Right ventricle myocardium superior (tissue), 1 donor: Measurements from ENCODE around the gene STEAP3. TPM values are rescaled to one million over a fixed set of nuclear protein-coding genes. Genes with fewer than 3 reads are reported as not detected.

Experiments used
- ATAC-seq: fragments of 200-7000 bp; cut with Tn5 transposase; one replicate; pipeline ENCODE4 v1.9.1; 2020; ENCODE audit warnings: mild to moderate bottlenecking; ENCODE audit not compliant: poor library complexity
- DNase-seq: peaks from one replicate; pipeline ENCODE4 v3.0.0-alpha.2; 2020
- intact Hi-C: fragments of 100-400 bp; cut with DNase I; formaldehyde crosslinking; loops from one replicate; pipeline ENCODE4 v1.11.2; 2022
- total RNA-seq: library from RNA; stranded (reverse); fragmentation: NEBNext Ultra II Directional; extraction: Animal tissue kit (Norgen Biotek cat#: 25700); gene quantifications from one replicate; pipeline ENCODE4 v1.2.1, GENCODE V29; 2021
- donor health status: DM: no; HTN: yes; CAD: no; lungs with severe emphysema.

STEAP3 gene
- total RNA-seq, 1 donor from 2014 or later: 10.8 TPM

GRCh38 chr2:119278946-119279345, 55.3 kb downstream of the STEAP3 start:
- intact Hi-C loops: no loop called here
- ATAC-seq (no peak), DNase-seq (no peak)

GRCh38 chr2:119279666-119280065, 56.0 kb downstream of the STEAP3 start:
- DNase-seq: no peak
- intact Hi-C loops: no loop called here
- no peak for ATAC-seq

- DNase-seq: no peak
- intact Hi-C loops: no loop called here
- no peak for ATAC-seq
These were observed 57.0 kb downstream of the STEAP3 start for GRCh38 chr2:119280680-119281079.

- ATAC-seq (peak; percentile 40), DNase-seq (no peak)
- intact Hi-C loops: no loop called here
These were observed 58.7 kb downstream of the STEAP3 start for GRCh38 chr2:119282146-119282995.

GRCh38 chr2:119282996-119283511, 59.4 kb downstream of the STEAP3 start:
- ATAC-seq (peak; percentile 86), DNase-seq (peak; percentile 81)
- intact Hi-C loops: no loop called here

- DNase-seq (peak; percentile 73), ATAC-seq (peak; percentile 81)
- intact Hi-C loops: no loop called here
These were observed 60.3 kb downstream of the STEAP3 start for GRCh38 chr2:119283873-119284331.

GRCh38 chr2:119286661-119287060, 63.0 kb downstream of the STEAP3 start:
- DNase-seq (no peak), ATAC-seq (no peak)
- intact Hi-C loops: no loop called here

- intact Hi-C loops: no loop called here
- DNase-seq (no peak), ATAC-seq (no peak)
These were observed 64.9 kb downstream of the STEAP3 start for GRCh38 chr2:119288576-119288975.

- DNase-seq: no peak
- ATAC-seq: peak; percentile 19
- intact Hi-C loops: no loop called here
These were observed 65.5 kb downstream of the STEAP3 start for GRCh38 chr2:119289093-119289492.

- DNase-seq (no peak), ATAC-seq (no peak)
- intact Hi-C loops: loop anchor here (5.0 to 10.0 kb wide), 2 partner anchors 277 to 405 kb away; no protein-coding TSS in a partner anchor
These were observed 66.0 kb downstream of the STEAP3 start for GRCh38 chr2:119289642-119290041.

- DNase-seq (peak; percentile 84), ATAC-seq (peak; percentile 88)
- intact Hi-C loops: loop anchor here (5.0 to 10.0 kb wide), 2 partner anchors 279 to 406 kb away; no protein-coding TSS in a partner anchor
These were observed 67.4 kb downstream of the STEAP3 start for GRCh38 chr2:119290859-119291587.

- DNase-seq (no peak), ATAC-seq (no peak)
- intact Hi-C loops: loop anchor here (5.0 to 10.0 kb wide), 2 partner anchors 279 to 407 kb away; no protein-coding TSS in a partner anchor
These were observed 68.0 kb downstream of the STEAP3 start for GRCh38 chr2:119291588-119292167.

- no peak for ATAC-seq
- intact Hi-C loops: loop anchor here (5.0 to 10.0 kb wide), 2 partner anchors 280 to 407 kb away; no protein-coding TSS in a partner anchor
- no peak for DNase-seq
These were observed 68.6 kb downstream of the STEAP3 start for GRCh38 chr2:119292226-119292625.

GRCh38 chr2:119293254-119293653, 69.6 kb downstream of the STEAP3 start:
- intact Hi-C loops: loop anchor here (5.0 to 10.0 kb wide), 2 partner anchors 281 to 408 kb away; no protein-coding TSS in a partner anchor
- no peak for ATAC-seq
- DNase-seq: no peak

GRCh38 chr2:119293900-119294299, 70.3 kb downstream of the STEAP3 start:
- intact Hi-C loops: loop anchor here (5.0 to 10.0 kb wide), 2 partner anchors 282 to 409 kb away; no protein-coding TSS in a partner anchor
- no peak for DNase-seq
- ATAC-seq: peak; percentile 60

GRCh38 chr2:119294671-119295070, 71.0 kb downstream of the STEAP3 start:
- intact Hi-C loops: loop anchor here (5.0 to 10.0 kb wide), 2 partner anchors 282 to 410 kb away; no protein-coding TSS in a partner anchor
- DNase-seq: no peak
- ATAC-seq: no peak

GRCh38 chr2:119295688-119296375, 72.2 kb downstream of the STEAP3 start:
- intact Hi-C loops: loop anchor here (10.0 kb wide), 1 partner anchor 411 kb away; no protein-coding TSS in a partner anchor
- no peak for DNase-seq
- no peak for ATAC-seq

- no peak for DNase-seq
- intact Hi-C loops: no loop called here
These were observed 77.8 kb downstream of the STEAP3 start for GRCh38 chr2:119301413-119301812.

More at GRCh38 chr2:119301413-119301812, 77.8 kb downstream of the STEAP3 start:
- no peak for ATAC-seq
